CD14-positive monocyte (primary cell): ENCODE data around the gene GTPBP8. TPM values are rescaled to one million over a fixed set of nuclear protein-coding genes. Genes with fewer than 3 reads are reported as not detected.

ENCODE experiments used
- DNase-seq, 3 donors: peaks; one replicate each; pipeline ENCODE4 v3.0.0-alpha.2; 2011 to 2022
- H2AFZ ChIP-seq: 2 replicates; pipeline ENCODE4 v1.6.0; 2012; ENCODE audit warnings: mild to moderate bottlenecking, low read depth, low read length, inconsistent platforms; ENCODE audit not compliant: insufficient read depth, poor library complexity, severe bottlenecking
- H3K27ac ChIP-seq, 2 donors: 1 replicate in 1 of 2; 2 replicates in 1 of 2; pipeline ENCODE4 v1.5.1; 2012 to 2013; ENCODE audit warnings: low read length in 2 of 2, control low read depth in 1 of 2, inconsistent platforms in 1 of 2, low read depth in 1 of 2, mild to moderate bottlenecking in 1 of 2
- H3K27me3 ChIP-seq, 2 donors: one replicate each; pipeline versions ENCODE4 v1.6.0 to v1.6.1; 2011 to 2013; ENCODE audit warnings: low read length in 2 of 2; ENCODE audit not compliant: control insufficient read depth in 2 of 2, insufficient read depth in 2 of 2
- H3K36me3 ChIP-seq, 2 donors: replicated peaks in 1 of 2; 1 replicate in 1 of 2; 2 replicates in 1 of 2; pipeline versions ENCODE4 v1.5.1 to v1.6.1; 2012 to 2013; ENCODE audit warnings: low read length in 2 of 2, control low read depth in 1 of 2, inconsistent platforms in 1 of 2, mild to moderate bottlenecking in 1 of 2; ENCODE audit not compliant: insufficient read depth in 2 of 2, control insufficient read depth in 1 of 2
- H3K4me1 ChIP-seq, 2 donors: 1 replicate in 1 of 2; 2 replicates in 1 of 2; pipeline versions ENCODE4 v1.5.1 to v1.6.1; 2012 to 2013; ENCODE audit warnings: low read length in 2 of 2, control low read depth in 1 of 2, inconsistent platforms in 1 of 2, mild to moderate bottlenecking in 1 of 2, moderate library complexity in 1 of 2; ENCODE audit not compliant: insufficient read depth in 2 of 2, control insufficient read depth in 1 of 2
- H3K4me2 ChIP-seq: replicated peaks from 2 replicates; pipeline ENCODE3; 2012; ENCODE audit warnings: low read length, moderate library complexity, mild to moderate bottlenecking; ENCODE audit not compliant: poor library complexity, severe bottlenecking; ENCODE audit errors: extremely low read depth
- H3K4me3 ChIP-seq, 3 experiments: fragments of 200-600 bp in 1 of 3; sonication (generic) in 1 of 3; replicated peaks in 1 of 3; 1 replicate in 2 of 3; 2 replicates in 1 of 3; pipeline ENCODE4 v1.5.1; 2011 to 2013; ENCODE audit warnings: low read length in 3 of 3, mild to moderate bottlenecking in 3 of 3, control low read depth in 2 of 3, low read depth in 2 of 3, inconsistent platforms in 1 of 3, moderate library complexity in 1 of 3
- H3K79me2 ChIP-seq: 2 replicates; pipeline ENCODE4 v1.6.0; 2012; ENCODE audit warnings: mild to moderate bottlenecking, control low read depth, inconsistent platforms, low read length, moderate library complexity; ENCODE audit not compliant: insufficient read depth
- H3K9ac ChIP-seq: 2 replicates; pipeline ENCODE4 v1.6.0; 2017; ENCODE audit warnings: low read length, mild to moderate bottlenecking; ENCODE audit not compliant: insufficient read depth, poor library complexity, severe bottlenecking
- H3K9me3 ChIP-seq, 2 donors: replicated peaks in 1 of 2; 1 replicate in 1 of 2; 2 replicates in 1 of 2; pipeline versions ENCODE4 v1.5.1 to v1.6.1; 2012 to 2013; ENCODE audit warnings: low read length in 2 of 2, control low read depth in 1 of 2; ENCODE audit not compliant: control insufficient read depth in 1 of 2, insufficient read depth in 1 of 2
- H4K20me1 ChIP-seq: 2 replicates; pipeline ENCODE4 v1.6.0; 2012; ENCODE audit warnings: mild to moderate bottlenecking, low read length, control low read depth, moderate library complexity; ENCODE audit not compliant: insufficient read depth
- H3K27ac Mint-ChIP-seq, 7 donors: one replicate each; pipeline ENCODE4 v1.8.0; 2020; ENCODE audit warnings: mild to moderate bottlenecking in 7 of 7, mixed read lengths in 7 of 7, moderate library complexity in 6 of 7, inconsistent platforms in 2 of 7
- H3K27me3 Mint-ChIP-seq, 3 donors: one replicate each; pipeline ENCODE4 v1.8.0; 2021 to 2022; ENCODE audit warnings: low read depth in 3 of 3, mild to moderate bottlenecking in 3 of 3, mixed read lengths in 3 of 3, moderate library complexity in 3 of 3, inconsistent platforms in 1 of 3
- H3K36me3 Mint-ChIP-seq, 2 donors: one replicate each; pipeline ENCODE4 v1.8.0; 2020; ENCODE audit warnings: mixed read lengths in 2 of 2, inconsistent platforms in 1 of 2, mild to moderate bottlenecking in 1 of 2
- H3K4me1 Mint-ChIP-seq: one replicate; pipeline ENCODE4 v1.8.0; 2020; ENCODE audit warnings: mild to moderate bottlenecking, mixed read lengths
- H3K4me3 Mint-ChIP-seq, 2 donors: one replicate each; pipeline ENCODE4 v1.8.0; 2020; ENCODE audit warnings: mild to moderate bottlenecking in 2 of 2, mixed read lengths in 2 of 2, moderate library complexity in 1 of 2
- H3K9me3 Mint-ChIP-seq, 7 donors: one replicate each; pipeline ENCODE4 v1.8.0; 2020 to 2022; ENCODE audit warnings: mixed read lengths in 7 of 7, mild to moderate bottlenecking in 6 of 7, moderate library complexity in 6 of 7, inconsistent platforms in 2 of 7
- WGBS: methylation state at CpG from one replicate; pipeline ENCODE4 v1.1.5; 2013; ENCODE audit warnings: missing lambda C conversion rate; ENCODE audit not compliant: insufficient coverage; 5-methylcytosine and 5-hydroxymethylcytosine counted together
- intact Hi-C, 2 donors: fragments of 100-400 bp; cut with micrococcal nuclease; formaldehyde crosslinking; loops; one replicate each; pipeline versions ENCODE4 v1.15.0 to v1.15.1; 2023
- polyA plus RNA-seq, 3 donors: library from polyadenylated mRNA; depleted of rRNA in 1 of 3; unstranded in 2 of 3; stranded (reverse) in 1 of 3; fragments of 300-500 nt in 2 of 3; fragments of >200 nt in 1 of 3; fragmentation: Illumina TruSeq in 2 of 3; gene quantifications; 1 replicate in 2 of 3; 2 replicates in 1 of 3; pipeline ENCODE4 v1.2.3, GENCODE V29; 2012 to 2021
- TF ChIP-seq, protein P1 (sequence below): fragments of 200-600 bp; IDR thresholded peaks from one replicate; pipeline ENCODE4 v1.8.0; 2022; ENCODE audit warnings: antibody characterized with exemption, mild to moderate bottlenecking

Gene GTPBP8
- polyA plus RNA-seq, 3 donors: 6.0 to 10.8 (median 9.8) TPM

DNA sequence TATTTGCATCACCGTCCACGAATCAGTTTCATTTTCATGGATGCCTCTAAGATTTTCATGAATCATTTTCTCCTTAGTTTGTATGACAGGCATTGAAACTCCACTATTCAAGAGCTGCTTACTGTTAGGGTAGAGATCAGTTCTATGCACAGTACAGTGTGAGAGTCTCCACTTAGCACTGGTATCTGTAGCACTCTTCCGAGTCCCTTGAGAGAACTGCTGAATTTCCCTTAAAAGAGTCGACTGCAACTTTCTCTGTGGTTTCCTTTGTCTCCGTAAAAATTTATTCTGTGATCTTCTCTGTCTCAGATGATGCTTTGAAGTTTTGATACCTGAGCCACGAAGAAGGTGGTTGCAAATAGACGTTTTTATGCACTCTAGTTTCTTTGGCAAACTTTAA lies 14.8 kb downstream of the GTPBP8 start:
- no peak overlapping the region for H3K4me3 Mint-ChIP-seq
- peaks cover 95 to 100% of the 10 kb centered on the region in 2 donors for H3K36me3 ChIP-seq
- intact Hi-C loops: no loop called here
- peaks cover 0 to 1% (median 0%) of the 10 kb centered on the region in 3 donors for H3K27me3 Mint-ChIP-seq
- no peak overlapping the region for H3K9ac ChIP-seq
- WGBS: 86% methylated on average over 3 of the region's 7 CpGs
- H3K27me3 ChIP-seq: no peaks in the 10 kb centered on the region
- no peak overlapping the region for H3K4me2 ChIP-seq
- H3K9me3 ChIP-seq: no peaks in the 10 kb centered on the region
- no peaks in the 10 kb centered on the region for H3K79me2 ChIP-seq
- H3K36me3 Mint-ChIP-seq: peaks cover 85 to 92% of the 10 kb centered on the region in 2 donors
- no peak overlapping the region for H3K4me3 ChIP-seq
- no peak for DNase-seq
- no peak overlapping the region for H3K27ac ChIP-seq
- H2AFZ ChIP-seq: no peak overlapping the region
- TF ChIP-seq, protein P1, sequence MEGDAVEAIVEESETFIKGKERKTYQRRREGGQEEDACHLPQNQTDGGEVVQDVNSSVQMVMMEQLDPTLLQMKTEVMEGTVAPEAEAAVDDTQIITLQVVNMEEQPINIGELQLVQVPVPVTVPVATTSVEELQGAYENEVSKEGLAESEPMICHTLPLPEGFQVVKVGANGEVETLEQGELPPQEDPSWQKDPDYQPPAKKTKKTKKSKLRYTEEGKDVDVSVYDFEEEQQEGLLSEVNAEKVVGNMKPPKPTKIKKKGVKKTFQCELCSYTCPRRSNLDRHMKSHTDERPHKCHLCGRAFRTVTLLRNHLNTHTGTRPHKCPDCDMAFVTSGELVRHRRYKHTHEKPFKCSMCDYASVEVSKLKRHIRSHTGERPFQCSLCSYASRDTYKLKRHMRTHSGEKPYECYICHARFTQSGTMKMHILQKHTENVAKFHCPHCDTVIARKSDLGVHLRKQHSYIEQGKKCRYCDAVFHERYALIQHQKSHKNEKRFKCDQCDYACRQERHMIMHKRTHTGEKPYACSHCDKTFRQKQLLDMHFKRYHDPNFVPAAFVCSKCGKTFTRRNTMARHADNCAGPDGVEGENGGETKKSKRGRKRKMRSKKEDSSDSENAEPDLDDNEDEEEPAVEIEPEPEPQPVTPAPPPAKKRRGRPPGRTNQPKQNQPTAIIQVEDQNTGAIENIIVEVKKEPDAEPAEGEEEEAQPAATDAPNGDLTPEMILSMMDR: no peak
- peaks cover 5% of the 10 kb centered on the region for H4K20me1 ChIP-seq
- H3K27ac Mint-ChIP-seq: peak overlapping the region in 1 of 7 donors; percentile 72
- H3K9me3 Mint-ChIP-seq: no peaks in the 10 kb centered on the region
- no peaks in the 10 kb centered on the region for H3K4me1 ChIP-seq
- H3K4me1 Mint-ChIP-seq: peaks cover 3% of the 10 kb centered on the region

GRCh38 chr3:113006359-113007056 lies 15.7 kb downstream of the GTPBP8 start:
- H3K27me3 ChIP-seq: no peaks in the 10 kb centered on the region
- H3K4me3 Mint-ChIP-seq: no peak overlapping the region
- no peak overlapping the region for H2AFZ ChIP-seq
- H3K9me3 ChIP-seq: no peaks in the 10 kb centered on the region
- no peak overlapping the region for H3K4me2 ChIP-seq
- no peaks in the 10 kb centered on the region for H3K9me3 Mint-ChIP-seq
- peak overlapping the region in 2 of 7 donors; percentile 28 to 76 for H3K27ac Mint-ChIP-seq
- H3K4me1 ChIP-seq: no peaks in the 10 kb centered on the region
- WGBS: no CpG with 5 or more reads among the region's 4 CpGs
- no peak overlapping the region for H3K4me3 ChIP-seq
- intact Hi-C loops: no loop called here
- H4K20me1 ChIP-seq: peaks cover 5% of the 10 kb centered on the region
- H3K27ac ChIP-seq: no peak overlapping the region
- peaks cover 85 to 92% of the 10 kb centered on the region in 2 donors for H3K36me3 Mint-ChIP-seq
- H3K79me2 ChIP-seq: no peaks in the 10 kb centered on the region
- TF ChIP-seq, protein P1: no peak
- peaks cover 99 to 100% of the 10 kb centered on the region in 2 donors for H3K36me3 ChIP-seq
- no peak overlapping the region for H3K9ac ChIP-seq
- H3K4me1 Mint-ChIP-seq: peaks cover 3% of the 10 kb centered on the region
- peaks cover 0 to 1% (median 0%) of the 10 kb centered on the region in 3 donors for H3K27me3 Mint-ChIP-seq
- DNase-seq: no peak
